Endodermal cell (in vitro differentiated cells): ENCODE results near the gene PYGO2. TPM values are rescaled to one million over a fixed set of nuclear protein-coding genes. Genes with fewer than 3 reads are reported as not detected.

Experiments used
- DNase-seq: peaks from one replicate; pipeline ENCODE4 v3.0.0-alpha.2; 2017
- H3K27ac ChIP-seq: 2 replicates; pipeline ENCODE4 v1.5.1; 2013; ENCODE audit warnings: mild to moderate bottlenecking, low read depth, low read length, moderate library complexity
- H3K27me3 ChIP-seq: 2 replicates; pipeline ENCODE4 v1.6.1; 2013; ENCODE audit warnings: mild to moderate bottlenecking, low read length, moderate library complexity; ENCODE audit not compliant: insufficient read depth, control insufficient read depth, poor library complexity, severe bottlenecking
- H3K36me3 ChIP-seq: 2 replicates; pipeline ENCODE4 v1.7.0; 2013; ENCODE audit warnings: mild to moderate bottlenecking, low read length, moderate library complexity; ENCODE audit not compliant: control insufficient read depth, insufficient read depth
- H3K4me1 ChIP-seq: one replicate; pipeline ENCODE4 v1.7.0; 2013; ENCODE audit warnings: low read length; ENCODE audit not compliant: control insufficient read depth, insufficient read depth
- H3K4me3 ChIP-seq: 2 replicates; pipeline ENCODE4 v1.5.1; 2013; ENCODE audit warnings: mild to moderate bottlenecking, low read length, moderate library complexity
- H3K9ac ChIP-seq: 2 replicates; pipeline ENCODE4 v1.6.1; 2013; ENCODE audit warnings: mild to moderate bottlenecking, low read length, moderate library complexity; ENCODE audit not compliant: poor library complexity, severe bottlenecking; ENCODE audit errors: extremely low read depth
- H3K9me3 ChIP-seq: 2 replicates; pipeline ENCODE4 v1.6.1; 2013; ENCODE audit warnings: mild to moderate bottlenecking, low read length, moderate library complexity; ENCODE audit not compliant: control insufficient read depth
- H3K27ac Mint-ChIP-seq: 2 replicates; pipeline ENCODE4 v1.8.0; 2020; ENCODE audit warnings: mixed read lengths
- H3K27me3 Mint-ChIP-seq: 2 replicates; pipeline ENCODE4 v1.8.0; 2021; ENCODE audit warnings: mild to moderate bottlenecking, mixed read lengths; ENCODE audit not compliant: insufficient read depth
- H3K36me3 Mint-ChIP-seq: 2 replicates; pipeline ENCODE4 v1.8.0; 2020; ENCODE audit warnings: low read depth, mixed read lengths
- H3K4me1 Mint-ChIP-seq: 2 replicates; pipeline ENCODE4 v1.8.0; 2020; ENCODE audit warnings: mixed read lengths
- H3K4me3 Mint-ChIP-seq: 2 replicates; pipeline ENCODE4 v1.8.0; 2020; ENCODE audit warnings: mild to moderate bottlenecking, moderate library complexity, mixed read lengths
- H3K9me3 Mint-ChIP-seq: 2 replicates; pipeline ENCODE4 v1.8.0; 2020; ENCODE audit warnings: mild to moderate bottlenecking, mixed read lengths
- CTCF ChIP-seq: fragments of 200-600 bp; sonication (generic); conservative IDR thresholded peaks from 2 replicates; pipeline ENCODE4 v1.5.0; 2021; ENCODE audit warnings: antibody characterized with exemption, mild to moderate bottlenecking
- WGBS, 2 experiments: methylation state at CpG; one replicate each; pipeline versions ENCODE4 v1.1.5 to v1.1.7; 2013; ENCODE audit warnings: missing lambda C conversion rate in 2 of 2, mixed read lengths in 1 of 2; ENCODE audit not compliant: insufficient coverage in 1 of 2, insufficient read length in 1 of 2; 5-methylcytosine and 5-hydroxymethylcytosine counted together
- long read RNA-seq, 4 experiments: library from polyadenylated mRNA in 2 of 4; library from RNA in 1 of 4; library from capped mRNA in 1 of 4; stranded (forward) in 3 of 4; unstranded in 1 of 4; transcript quantifications; one replicate each; pipeline ENCODE4 v2.0.0, GENCODE V29; 2020 to 2021; ENCODE audit warnings: inconsistent platforms in 1 of 4
- polyA plus RNA-seq, 2 experiments: library from polyadenylated mRNA; stranded (reverse); fragments of 50-300 nt; gene quantifications; one replicate each; pipeline ENCODE4 v1.2.3, GENCODE V29; 2013
- total RNA-seq, 2 donors: library from RNA; stranded (reverse); fragmentation: NEBNext Ultra II Directional in 1 of 2; extraction: Animal tissue kit (Norgen Biotek cat#: 25700) in 1 of 2; gene quantifications; 2 replicates in 1 of 2; 3 replicates in 1 of 2; pipeline ENCODE4 v1.2.1, GENCODE V29; 2021

PYGO2 gene
- total RNA-seq, result 10 to 100 TPM; 33.4 to 40.4 TPM
- polyA plus RNA-seq (2013, experiment 1 of 2), result 35.0 TPM
- polyA plus RNA-seq (2013, experiment 2 of 2), result 32.2 TPM
- long read RNA-seq, experiment 1, partial matches to known transcripts, result 1 of 16 reads
- long read RNA-seq, experiment 1, other reads (novel, unspliced or antisense), result 11 of 16 reads
- long read RNA-seq, experiment 2, transcript PYGO2-202 (3 exons, 3,146 nt), result major isoform, 58 of 81 reads
- long read RNA-seq, experiment 2, partial matches to known transcripts, result 1 of 81 reads
- long read RNA-seq, experiment 2, other reads (novel, unspliced or antisense), result 22 of 81 reads
- long read RNA-seq, experiment 3, transcript PYGO2-202 (3 exons, 3,146 nt), result major isoform, 86 of 111 reads
- long read RNA-seq, experiment 3, partial matches to known transcripts, result 0 of 111 reads
- long read RNA-seq, experiment 3, other reads (novel, unspliced or antisense), result 25 of 111 reads
- long read RNA-seq, experiment 4, partial matches to known transcripts, result 0 of 2 reads
- long read RNA-seq, experiment 4, other reads (novel, unspliced or antisense), result 2 of 2 reads

DNA sequence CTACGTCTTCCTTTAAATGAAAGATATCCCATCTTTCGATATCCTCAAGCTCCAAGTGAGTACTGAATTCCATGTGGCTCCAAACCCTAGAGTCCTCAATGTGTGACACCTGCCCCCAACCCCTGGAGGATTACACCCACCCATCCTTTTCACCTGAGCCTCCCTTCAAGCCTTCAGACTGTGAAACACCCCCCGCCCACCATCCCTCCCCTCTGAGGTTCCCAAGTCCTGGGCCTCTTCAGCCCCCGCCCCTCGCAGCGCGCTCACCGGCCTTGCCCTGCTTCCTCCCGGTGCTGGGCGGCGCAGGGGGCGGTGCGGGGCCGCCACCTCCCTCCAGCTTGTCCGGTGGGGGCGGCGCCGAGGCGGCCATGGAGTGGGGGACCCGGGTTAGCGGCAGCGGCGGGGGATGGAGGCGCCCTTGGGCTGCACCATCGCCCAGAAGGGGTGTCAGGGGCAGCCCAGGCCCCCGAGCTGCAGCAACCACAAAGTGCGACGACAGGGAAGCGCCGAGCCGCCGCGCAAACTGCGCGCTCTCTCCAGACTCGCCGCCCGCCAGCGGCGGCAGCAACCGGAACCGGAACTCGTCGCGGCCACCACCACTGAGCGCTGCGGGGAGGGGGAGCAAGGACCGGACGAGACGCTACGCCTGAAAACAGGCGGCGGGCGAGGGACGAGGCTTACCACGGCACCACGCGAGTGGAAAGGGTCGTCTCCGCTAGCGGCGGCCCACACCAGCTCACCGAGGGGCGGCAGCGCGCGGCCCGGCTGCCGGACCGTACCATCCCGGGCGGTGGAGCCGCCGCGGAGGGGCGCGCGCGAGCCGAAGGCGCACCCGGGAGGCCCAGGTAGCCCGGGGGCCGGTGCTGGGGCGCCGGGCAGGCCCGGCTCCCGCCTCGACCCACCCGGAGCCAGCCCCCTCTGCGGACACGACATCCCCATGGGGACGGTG lies at the start of gene PYGO2:
TSS of gene PYGO2 (minus strand) at position 576 of the 949 bp plus-strand sequence. CDS start at position 370, 206 bp downstream.
- Histone ChIP-seq H3K9me3 (no peaks in the 10 kb centered on the region), H3K9ac (peak within 1 kb of the TSS; percentile 68), H3K4me1 (peaks cover 6% of the 10 kb centered on the region), H3K27me3 (no peaks in the 10 kb centered on the region), H3K4me3 (peak within 1 kb of the TSS; percentile 98), H3K27ac (peak within 1 kb of the TSS; percentile 93), H3K36me3 (peaks cover 58% of the 10 kb centered on the region)
- Mint-ChIP-seq H3K27me3 (no peaks in the 10 kb centered on the region), H3K27ac (peak within 1 kb of the TSS; percentile 82), H3K4me1 (peaks cover 30% of the 10 kb centered on the region), H3K4me3 (peak within 1 kb of the TSS; percentile 77), H3K9me3 (no peaks in the 10 kb centered on the region), H3K36me3 (peaks cover 41% of the 10 kb centered on the region)
- WGBS, 2 experiments, result 1% methylated on average over 24 to 93 of the region's 93 CpGs
- peak; percentile 74 for TF ChIP-seq CTCF
- DNase-seq, result peak; percentile 93

DNA sequence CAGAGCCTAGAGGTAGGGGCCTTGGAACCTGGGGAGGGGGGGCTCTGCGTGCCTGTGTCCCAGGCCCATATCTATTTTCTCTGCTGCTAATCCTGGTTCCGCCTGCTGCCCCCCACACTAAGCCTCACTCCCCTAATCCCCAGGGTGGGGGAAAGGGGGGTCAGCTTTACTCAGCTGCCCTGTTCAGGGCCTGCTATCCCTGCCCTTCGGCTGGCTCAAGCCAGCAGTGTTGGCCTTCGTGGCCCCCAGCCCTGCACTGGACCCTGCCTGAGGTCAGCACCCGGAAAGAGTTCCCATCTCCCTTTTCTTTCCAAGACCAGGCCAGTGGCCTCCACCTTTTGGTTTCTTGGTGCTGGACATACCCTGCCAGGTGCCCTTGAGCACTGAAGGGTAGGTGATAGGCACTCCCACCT lies 49.4 kb upstream of the PYGO2 start:
- no peak overlapping the region for H3K4me3 Mint-ChIP-seq
- 88 to 92% methylated on average over 3 to 5 of the region's 5 CpGs for WGBS, 2 experiments

More for the DNA sequence above, 49.4 kb upstream of the PYGO2 start:
- Histone ChIP-seq H3K9me3 (no peaks in the 10 kb centered on the region), H3K4me1 (no peaks in the 10 kb centered on the region), H3K27me3 (no peaks in the 10 kb centered on the region), H3K9ac (no peak overlapping the region), H3K36me3 (peaks cover 10% of the 10 kb centered on the region), H3K27ac (no peak overlapping the region), H3K4me3 (no peak overlapping the region)
- no peak overlapping the region for H3K27ac Mint-ChIP-seq
- H3K27me3 Mint-ChIP-seq, result no peaks in the 10 kb centered on the region
- no peaks in the 10 kb centered on the region for H3K9me3 Mint-ChIP-seq
- H3K36me3 Mint-ChIP-seq, result peaks cover 11% of the 10 kb centered on the region
- no peak for DNase-seq
- no peak for TF ChIP-seq CTCF
- peaks cover 14% of the 10 kb centered on the region for H3K4me1 Mint-ChIP-seq
